Kidney (tissue), 14 donors: ENCODE data around the gene RPTOR. TPM values are rescaled to one million over a fixed set of nuclear protein-coding genes. Genes with fewer than 3 reads are reported as not detected.
A peak's percentile ranks its signal among the peaks of the same experiment; 100 is the strongest.

Source experiments
- DNase-seq, 5 donors: peaks; one replicate each; pipeline ENCODE4 v3.0.0-alpha.2; 2013 to 2020
- FAIRE-seq: peaks from 2 replicates; lab custom pipeline; 2012; peaks lifted over from hg19 to GRCh38; lab: Jason Lieb, UNC
- H3K27ac ChIP-seq, 2 donors: one replicate each; pipeline ENCODE4 v1.7.0; 2013; ENCODE audit warnings: low read depth in 2 of 2, low read length in 2 of 2, inconsistent platforms in 1 of 2
- H3K27me3 ChIP-seq: one replicate; pipeline ENCODE4 v1.7.1; 2013; ENCODE audit warnings: low read length, inconsistent platforms; ENCODE audit not compliant: control insufficient read depth, insufficient read depth
- H3K36me3 ChIP-seq, 3 donors: one replicate each; pipeline versions ENCODE4 v1.7.0 to v1.7.1; 2013; ENCODE audit warnings: low read length in 3 of 3, control low read depth in 1 of 3, inconsistent platforms in 1 of 3; ENCODE audit not compliant: insufficient read depth in 3 of 3, control insufficient read depth in 2 of 3
- H3K4me1 ChIP-seq, 3 donors: one replicate each; pipeline versions ENCODE4 v1.7.0 to v1.7.1; 2013; ENCODE audit warnings: low read length in 3 of 3, inconsistent platforms in 1 of 3, low read depth in 1 of 3; ENCODE audit not compliant: control insufficient read depth in 2 of 3, insufficient read depth in 2 of 3
- H3K4me3 ChIP-seq, 3 donors: one replicate each; pipeline versions ENCODE4 v1.7.0 to v1.8.1; 2013; ENCODE audit warnings: low read length in 3 of 3, control low read depth in 1 of 3, inconsistent platforms in 1 of 3
- H3K9ac ChIP-seq, 3 donors: one replicate each; pipeline versions ENCODE4 v1.7.0 to v1.7.1; 2013; ENCODE audit warnings: low read length in 3 of 3, control low read depth in 1 of 3, inconsistent platforms in 1 of 3
- H3K9me3 ChIP-seq, 3 donors: one replicate each; pipeline versions ENCODE4 v1.7.0 to v1.7.1; 2013; ENCODE audit warnings: low read length in 3 of 3, control low read depth in 1 of 3, inconsistent platforms in 1 of 3; ENCODE audit not compliant: control insufficient read depth in 2 of 3, insufficient read depth in 1 of 3
- CTCF ChIP-seq: IDR thresholded peaks from 3 replicates; pipeline ENCODE4 v1.5.1; 2012; ENCODE audit warnings: mild to moderate bottlenecking, moderate library complexity, borderline replicate concordance; ENCODE audit not compliant: insufficient read depth; ENCODE audit errors: extremely low read depth
- intact Hi-C: fragments of 100-400 bp; cut with DNase I; formaldehyde crosslinking; loops from one replicate; pipeline ENCODE4 v1.11.1; 2022
- polyA plus RNA-seq: library from polyadenylated mRNA; stranded (reverse); fragments of 350-450 nt; fragmentation: Illumina TruSeq; extraction: RNeasy Lipid Tissue Mini Kit (QIAGEN cat#74804); gene quantifications from one replicate; pipeline ENCODE4 v1.2.3, GENCODE V29; 2014; ENCODE audit warnings: low read depth, low replicate concordance; ENCODE audit not compliant: insufficient read depth
- total RNA-seq: library from RNA; stranded (reverse); fragmentation: NEBNext Ultra II Directional; extraction: Animal tissue kit (Norgen Biotek cat#: 25700); gene quantifications from one replicate; pipeline ENCODE4 v1.2.1, GENCODE V29; 2021
- donor health status: control.
- donor health status: control.
- donor health status: control.
- donor health status: control.
- donor health status: control.
- donor health status: DM: yes; HTN: yes; CAD: no.
- donor health status: Normal renal cell carcinoma (clear cell type).

RPTOR gene
- total and polyA plus RNA-seq, 2 donors from 2014 or later, result 5.5 to 37.6 TPM

GRCh38 chr17:80861418-80861815, 316.8 kb downstream of the RPTOR start:
- intact Hi-C loops, result no loop called here
- Histone ChIP-seq H3K27ac (no peak overlapping the region), H3K4me1 (peaks cover 0 to 10% (median 0%) of the 10 kb centered on the region in 3 donors), H3K36me3 (no peaks in the 10 kb centered on the region), H3K27me3 (no peaks in the 10 kb centered on the region), H3K9me3 (no peaks in the 10 kb centered on the region), H3K4me3 (no peak overlapping the region), H3K9ac (no peak overlapping the region)
- no peak for TF ChIP-seq CTCF
- DNase-seq (no peak), FAIRE-seq (no peak)

GRCh38 chr17:80861892-80862291, 317.3 kb downstream of the RPTOR start:
- intact Hi-C loops, result no loop called here
- TF ChIP-seq CTCF, result peak; percentile 43
- no peak for FAIRE-seq

GRCh38 chr17:80862481-80862961, 317.9 kb downstream of the RPTOR start:
- no peaks in the 10 kb centered on the region for H3K9me3 ChIP-seq
- peaks cover 0 to 10% (median 0%) of the 10 kb centered on the region in 3 donors for H3K4me1 ChIP-seq
- no peak overlapping the region for H3K4me3 ChIP-seq
- intact Hi-C loops, result no loop called here
- H3K27ac ChIP-seq, result no peak overlapping the region
- no peaks in the 10 kb centered on the region for H3K27me3 ChIP-seq
- peak in 1 of 5 donors; percentile 68 for DNase-seq
- no peaks in the 10 kb centered on the region for H3K36me3 ChIP-seq
- FAIRE-seq, result no peak
- no peak overlapping the region for H3K9ac ChIP-seq
- no peak for TF ChIP-seq CTCF

More at GRCh38 chr17:80861892-80862291, 317.3 kb downstream of the RPTOR start:
- H3K27me3 ChIP-seq, result no peaks in the 10 kb centered on the region
- no peaks in the 10 kb centered on the region for H3K9me3 ChIP-seq
- H3K36me3 ChIP-seq, result no peaks in the 10 kb centered on the region
- no peak overlapping the region for H3K9ac ChIP-seq
- peaks cover 0 to 10% (median 0%) of the 10 kb centered on the region in 3 donors for H3K4me1 ChIP-seq
- H3K27ac ChIP-seq, result no peak overlapping the region
- peak in 2 of 5 donors; percentile 64 to 72 for DNase-seq
- H3K4me3 ChIP-seq, result no peak overlapping the region

GRCh38 chr17:80862978-80863377, 318.3 kb downstream of the RPTOR start:
- no peaks in the 10 kb centered on the region for H3K36me3 ChIP-seq
- no peaks in the 10 kb centered on the region for H3K27me3 ChIP-seq
- intact Hi-C loops, result no loop called here
- no peak overlapping the region for H3K27ac ChIP-seq
- peaks cover 0 to 10% (median 0%) of the 10 kb centered on the region in 3 donors for H3K4me1 ChIP-seq
- no peak for TF ChIP-seq CTCF
- no peak overlapping the region for H3K9ac ChIP-seq
- H3K9me3 ChIP-seq, result no peaks in the 10 kb centered on the region
- H3K4me3 ChIP-seq, result no peak overlapping the region
- DNase-seq (no peak), FAIRE-seq (no peak)
